Small intestine (tissue), 7 donors: ENCODE results near the gene AURKB. TPM values are rescaled to one million over a fixed set of nuclear protein-coding genes. Genes with fewer than 3 reads are reported as not detected.

Source experiments
- DNase-seq, 2 donors: peaks; one replicate each; pipeline versions ENCODE4 v3.0.0 to v3.0.0-alpha.2; 2013
- FAIRE-seq: peaks from 2 replicates; lab custom pipeline; 2012; peaks lifted over from hg19 to GRCh38; lab: Jason Lieb, UNC
- H3K27ac ChIP-seq, 3 donors: one replicate each; pipeline ENCODE4 v1.5.1; 2013; ENCODE audit warnings: low read length in 2 of 3, mild to moderate bottlenecking in 2 of 3, control low read depth in 1 of 3, inconsistent platforms in 1 of 3, low read depth in 1 of 3, moderate library complexity in 1 of 3
- H3K27me3 ChIP-seq, 3 donors: one replicate each; pipeline ENCODE4 v1.6.1; 2013; ENCODE audit warnings: low read length in 3 of 3, inconsistent platforms in 1 of 3; ENCODE audit not compliant: control insufficient read depth in 3 of 3, insufficient read depth in 3 of 3
- H3K36me3 ChIP-seq, 3 donors: one replicate each; pipeline ENCODE4 v1.6.1; 2013; ENCODE audit warnings: low read length in 3 of 3, inconsistent platforms in 1 of 3, low read depth in 1 of 3, mild to moderate bottlenecking in 1 of 3, moderate library complexity in 1 of 3; ENCODE audit not compliant: control insufficient read depth in 3 of 3, insufficient read depth in 2 of 3
- H3K4me1 ChIP-seq, 3 donors: one replicate each; pipeline ENCODE4 v1.6.1; 2013; ENCODE audit warnings: low read length in 2 of 3, inconsistent platforms in 1 of 3, low read depth in 1 of 3, mild to moderate bottlenecking in 1 of 3, moderate library complexity in 1 of 3; ENCODE audit not compliant: control insufficient read depth in 3 of 3, insufficient read depth in 2 of 3
- H3K4me3 ChIP-seq, 3 donors: one replicate each; pipeline ENCODE4 v1.5.1; 2013; ENCODE audit warnings: low read length in 3 of 3, control low read depth in 1 of 3, inconsistent platforms in 1 of 3, low read depth in 1 of 3, mild to moderate bottlenecking in 1 of 3, moderate library complexity in 1 of 3
- H3K9me3 ChIP-seq, 2 donors: one replicate each; pipeline ENCODE4 v1.6.1; 2013; ENCODE audit warnings: low read depth in 1 of 2, low read length in 1 of 2; ENCODE audit not compliant: control insufficient read depth in 2 of 2, insufficient read depth in 1 of 2
- WGBS, 3 donors: extraction: QIAGEN DNeasy Blood & Tissue Kit; methylation state at CpG; one replicate each; pipeline ENCODE4 v1.1.7; 2013; 5-methylcytosine and 5-hydroxymethylcytosine counted together
- polyA plus RNA-seq, 4 donors: library from polyadenylated mRNA; stranded (reverse) in 3 of 4; unstranded in 1 of 4; fragments of 200-250 nt in 3 of 4; fragments of 120-200 nt in 1 of 4; gene quantifications; one replicate each; pipeline versions ENCODE4 v1.2.1 to v1.2.3, GENCODE V29; 2013
- donor health status: healthy with polysubstance abuse.
- donor health status: control.
- donor health status: control.
- donor health status: Bipolar disorder and iron deficiency.
- donor health status: healthy.

The AURKB gene
- polyA plus RNA-seq, 4 donors: 4.9 to 48.4 (median 14.3) TPM

DNA sequence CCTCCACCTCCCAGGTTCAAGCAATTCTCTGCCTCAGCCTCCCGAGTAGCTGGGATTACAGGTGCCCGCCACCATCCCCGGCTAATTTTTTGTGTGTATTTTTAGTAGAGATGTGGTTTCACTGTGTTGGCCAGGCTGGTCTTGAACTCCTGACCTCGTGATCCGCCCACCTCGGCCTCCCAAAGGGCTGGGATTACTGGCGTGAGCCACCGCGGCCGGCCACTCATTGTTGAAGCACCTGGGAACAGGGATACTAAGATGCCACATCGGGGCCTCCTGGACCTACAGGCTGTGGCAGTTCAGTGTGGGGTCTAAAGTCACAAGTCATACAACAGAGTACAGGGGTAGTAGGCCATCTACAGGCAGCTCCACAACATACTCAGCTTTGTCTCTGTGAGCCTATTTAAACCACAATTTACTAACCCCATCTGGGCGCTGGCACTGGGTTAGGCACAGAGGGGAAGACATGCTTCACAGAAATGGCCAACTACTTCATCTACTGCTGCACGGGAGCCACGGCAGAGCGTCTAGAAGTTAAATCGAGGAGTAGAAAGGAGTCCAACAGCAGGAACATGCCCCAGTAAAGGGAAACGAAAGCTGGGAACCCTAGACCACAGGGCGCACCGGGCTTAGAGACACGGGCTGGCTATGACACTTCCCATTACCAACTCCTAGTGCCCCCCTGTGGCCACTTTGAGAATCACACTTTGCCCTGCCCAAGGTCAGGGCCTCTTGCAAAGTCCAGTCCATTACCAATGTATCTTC lies 51.9 kb downstream of the AURKB start:
- FAIRE-seq: no peak
- Histone ChIP-seq H3K27me3 (no peaks in the 10 kb centered on the region), H3K4me3 (no peak overlapping the region), H3K36me3 (peaks cover 0 to 40% (median 4%) of the 10 kb centered on the region in 3 donors), H3K9me3 (no peaks in the 10 kb centered on the region), H3K4me1 (peaks cover 3 to 61% (median 8%) of the 10 kb centered on the region in 3 donors), H3K27ac (peak overlapping the region; percentile 62 to 96 (median 95))
- WGBS, 3 donors: 41 to 44% (median 43%) methylated on average over 20 of the region's 20 CpGs
- DNase-seq: peak; percentile 97

DNA sequence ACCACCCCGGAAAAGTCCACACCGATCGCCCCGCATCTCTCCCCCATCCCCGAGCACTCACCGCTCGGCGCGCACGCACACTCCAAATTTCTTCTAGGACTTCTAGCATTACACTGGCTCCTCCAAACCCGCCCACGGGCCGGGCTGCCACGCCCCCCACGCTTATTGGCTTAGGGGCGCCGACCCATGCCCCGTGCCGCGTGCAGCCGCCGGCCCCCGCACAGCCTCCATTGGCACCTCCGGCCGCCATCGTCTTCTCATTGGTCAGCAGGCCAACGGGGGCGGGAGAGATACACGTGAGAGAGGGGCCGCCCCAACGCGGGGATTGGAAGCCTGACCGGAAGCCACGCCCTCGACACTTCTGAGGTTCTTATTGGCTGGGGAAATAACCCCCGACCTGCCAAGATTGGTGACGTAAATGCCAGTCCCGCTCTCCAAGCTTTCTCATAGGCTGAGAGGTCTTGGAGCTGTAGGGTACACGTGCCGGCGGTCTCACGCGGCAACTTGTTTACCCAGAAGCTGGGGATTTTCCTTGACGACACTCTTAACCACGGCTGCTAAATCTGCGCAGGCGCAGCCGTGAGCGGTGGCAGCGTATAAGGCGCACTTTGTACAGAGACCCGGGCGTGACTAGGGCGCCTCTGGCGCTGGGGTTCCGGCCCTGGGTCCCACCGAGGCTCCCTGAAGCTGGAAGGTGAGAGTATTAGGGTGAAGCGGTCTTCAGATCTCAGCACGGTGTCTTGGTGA lies 54.0 kb downstream of the AURKB start:
- no peaks in the 10 kb centered on the region for H3K9me3 ChIP-seq
- H3K36me3 ChIP-seq: peaks cover 0 to 34% (median 4%) of the 10 kb centered on the region in 3 donors
- DNase-seq: peak; percentile 100
- no peaks in the 10 kb centered on the region for H3K27me3 ChIP-seq
- peak overlapping the region; percentile 91 to 99 (median 98) for H3K27ac ChIP-seq
- WGBS, 3 donors: 0 to 1% (median 0%) methylated on average over 56 to 59 of the region's 59 CpGs
- H3K4me1 ChIP-seq: peaks cover 1 to 69% (median 9%) of the 10 kb centered on the region in 3 donors
- H3K4me3 ChIP-seq: peak overlapping the region; percentile 58 to 71 (median 59)
- FAIRE-seq: peak; percentile 96

DNA sequence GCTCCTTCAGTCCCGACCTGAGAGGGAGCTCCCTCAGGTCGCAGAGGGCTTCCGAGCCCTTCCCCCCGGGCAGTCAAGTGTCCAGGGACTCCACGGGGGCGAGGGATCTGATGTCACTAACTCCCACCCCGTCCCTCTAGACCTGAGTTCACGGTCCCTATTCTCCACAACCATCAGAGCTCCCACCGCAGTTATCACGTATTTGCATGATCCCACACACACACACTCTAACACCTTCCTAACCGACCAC lies 54.5 kb downstream of the AURKB start:
- WGBS, 3 donors: 0 to 2% (median 1%) methylated on average over 11 of the region's 11 CpGs
- peak overlapping the region; percentile 58 to 71 (median 59) for H3K4me3 ChIP-seq
- DNase-seq: no peak
- no peak for FAIRE-seq
- H3K4me1 ChIP-seq: peaks cover 0 to 67% (median 8%) of the 10 kb centered on the region in 3 donors
- H3K27me3 ChIP-seq: no peaks in the 10 kb centered on the region
- H3K27ac ChIP-seq: peak overlapping the region; percentile 90 to 97 (median 92)
- peaks cover 0 to 29% (median 2%) of the 10 kb centered on the region in 3 donors for H3K36me3 ChIP-seq
- no peaks in the 10 kb centered on the region for H3K9me3 ChIP-seq

DNA sequence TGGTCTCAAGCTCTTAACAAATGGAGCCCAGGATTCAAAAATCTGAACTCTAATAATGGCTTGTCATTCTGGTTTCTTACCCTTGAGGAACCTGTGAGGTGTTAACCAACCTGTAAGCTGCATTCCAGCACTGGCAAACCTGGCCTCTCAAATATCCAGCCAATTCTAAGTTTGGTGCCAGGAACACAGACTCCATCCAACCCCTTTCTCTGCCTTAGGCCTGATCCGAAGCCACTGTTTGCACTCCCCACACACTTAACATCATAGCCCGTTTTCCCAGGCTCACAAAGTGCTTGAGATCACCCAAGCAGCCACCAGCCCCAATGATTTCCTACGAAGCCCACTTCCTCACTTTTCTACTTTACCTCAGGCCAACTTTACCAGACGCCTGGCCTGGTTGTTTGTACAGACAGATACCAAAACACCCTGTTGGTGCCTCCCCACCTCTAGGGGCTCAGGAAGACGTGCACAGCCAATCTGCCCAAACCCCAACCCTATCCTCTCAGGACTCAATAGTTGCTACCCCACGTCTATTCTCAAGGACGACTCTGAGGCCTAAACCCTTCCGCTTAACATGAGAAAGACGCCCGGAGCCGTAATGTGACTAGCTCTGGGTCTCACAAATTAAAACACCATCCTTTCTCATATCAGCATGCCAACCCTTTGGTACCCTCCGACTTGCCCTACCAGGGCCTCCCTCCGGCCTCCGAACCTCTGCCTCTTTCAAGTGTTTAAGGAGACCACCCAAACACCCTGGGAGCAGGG lies 55.0 kb downstream of the AURKB start:
- 18 to 33% (median 27%) methylated on average over 14 of the region's 14 CpGs for WGBS, 3 donors

More for the DNA sequence above, 55.0 kb downstream of the AURKB start:
- Histone ChIP-seq H3K9me3 (no peaks in the 10 kb centered on the region), H3K36me3 (peaks cover 0 to 30% (median 2%) of the 10 kb centered on the region in 3 donors), H3K4me3 (peak overlapping the region; percentile 58 to 71 (median 59)), H3K27me3 (no peaks in the 10 kb centered on the region), H3K27ac (peak overlapping the region; percentile 90 to 97 (median 92)), H3K4me1 (peaks cover 0 to 67% (median 12%) of the 10 kb centered on the region in 3 donors)
- FAIRE-seq (no peak), DNase-seq (peak; percentile 41 to 42)

Other genes starting within 250 kb of the AURKB start
- under 1 TPM in 1 of 4 donors, not detected in 3; 0.81 TPM for gene GUCY2D, start 208.0 kb downstream of the AURKB start, polyA plus RNA-seq
- gene ALOX15B, start 171.5 kb downstream of the AURKB start, polyA plus RNA-seq: 1 to 10 TPM in 2 of 4 donors, under 1 TPM in 2; 0.31 to 2.0 (median 1.2) TPM
- gene ALOX12B, start 122.9 kb downstream of the AURKB start, polyA plus RNA-seq: 1 to 10 TPM in 1 of 4 donors, under 1 TPM in 3; 0.45 to 3.0 (median 0.73) TPM
- gene ALOXE3, start 92.1 kb downstream of the AURKB start, polyA plus RNA-seq: 1 to 10 TPM in 1 of 4 donors, under 1 TPM in 1, not detected in 2; 0.13 to 1.6 TPM
- gene HES7, start 86.5 kb downstream of the AURKB start, polyA plus RNA-seq: under 1 TPM in 1 of 4 donors, not detected in 3; 0.06 TPM
- 10 to 100 TPM; 17.3 to 79.4 (median 54.0) TPM for gene PER1, start 58.2 kb downstream of the AURKB start, polyA plus RNA-seq
- 10 to 100 TPM; 27.5 to 75.9 (median 46.7) TPM for gene VAMP2, start 47.6 kb downstream of the AURKB start, polyA plus RNA-seq
- 10 to 100 TPM in 2 of 4 donors, 1 to 10 TPM in 1, under 1 TPM in 1; 0.89 to 14.9 (median 7.4) TPM for gene TMEM107, start 34.2 kb downstream of the AURKB start, polyA plus RNA-seq
- gene BORCS6, start 20.4 kb downstream of the AURKB start, polyA plus RNA-seq: 10 to 100 TPM in 2 of 4 donors, 1 to 10 TPM in 2; 7.9 to 13.8 (median 10.8) TPM
- gene CTC1, start 37.5 kb upstream of the AURKB start, polyA plus RNA-seq: 10 to 100 TPM; 10.1 to 25.8 (median 16.5) TPM
- gene PFAS, start 38.7 kb upstream of the AURKB start, polyA plus RNA-seq: 10 to 100 TPM in 3 of 4 donors, 1 to 10 TPM in 1; 6.9 to 21.4 (median 13.6) TPM
- 10 to 100 TPM; 15.0 to 40.4 (median 24.2) TPM for gene RANGRF, start 78.1 kb upstream of the AURKB start, polyA plus RNA-seq
- 1 to 10 TPM; 1.8 to 4.9 (median 2.4) TPM for gene SLC25A35, start 84.8 kb upstream of the AURKB start, polyA plus RNA-seq
- gene ARHGEF15, start 99.7 kb upstream of the AURKB start, polyA plus RNA-seq: 10 to 100 TPM in 1 of 4 donors, 1 to 10 TPM in 2, under 1 TPM in 1; 0.22 to 13.6 (median 2.5) TPM
- gene ODF4, start 129.3 kb upstream of the AURKB start, polyA plus RNA-seq: not detected
- gene RPL26, start 172.6 kb upstream of the AURKB start, polyA plus RNA-seq: 1,000 to 10,000 TPM; 2,296 to 5,457 (median 3,880) TPM
- under 1 TPM in 1 of 4 donors, not detected in 3; 0.10 TPM for gene RNF222, start 187.3 kb upstream of the AURKB start, polyA plus RNA-seq
- 10 to 100 TPM; 24.7 to 33.0 (median 29.9) TPM for gene NDEL1, start 225.3 kb upstream of the AURKB start, polyA plus RNA-seq